Parathyroid adenoma (tissue), 2 donors: ENCODE results near the gene MAD1L1.
"Not testable (repeated sequence)": the region's sequence is repeated elsewhere in the genome, so short reads cannot be mapped to it uniquely, and the experiment has no call there.

Source experiments
- H2AFZ ChIP-seq: fragments of 300-600 bp; sonication (generic); one replicate; pipeline ENCODE4 v1.7.0; 2017; ENCODE audit warnings: antibody characterized with exemption, mild to moderate bottlenecking
- H3K27ac ChIP-seq: fragments of 300-600 bp; sonication (generic); one replicate; pipeline ENCODE4 v1.7.0; 2017
- H3K27me3 ChIP-seq: fragments of 300-600 bp; sonication (generic); one replicate; pipeline ENCODE4 v1.7.0; 2017; ENCODE audit warnings: low read length; ENCODE audit not compliant: control insufficient read depth, insufficient read depth
- H3K36me3 ChIP-seq: fragments of 300-600 bp; sonication (generic); one replicate; pipeline ENCODE4 v1.7.0; 2017; ENCODE audit warnings: low read length; ENCODE audit not compliant: control insufficient read depth, insufficient read depth
- H3K4me1 ChIP-seq: fragments of 300-600 bp; sonication (generic); one replicate; pipeline ENCODE4 v1.7.0; 2017; ENCODE audit warnings: control low read depth
- H3K4me2 ChIP-seq: fragments of 300-600 bp; sonication (generic); one replicate; pipeline ENCODE4 v1.7.0; 2017; ENCODE audit warnings: low read length
- H3K4me3 ChIP-seq: fragments of 300-600 bp; sonication (generic); one replicate; pipeline ENCODE4 v1.7.0; 2017; ENCODE audit warnings: low read depth, low read length
- H3K79me2 ChIP-seq: fragments of 300-600 bp; sonication (generic); one replicate; pipeline ENCODE4 v1.7.0; 2017; ENCODE audit warnings: control low read depth
- H3K9ac ChIP-seq: fragments of 300-600 bp; sonication (generic); one replicate; pipeline ENCODE4 v1.7.0; 2017; ENCODE audit warnings: mild to moderate bottlenecking
- H3K9me3 ChIP-seq: fragments of 300-600 bp; sonication (generic); one replicate; pipeline ENCODE4 v1.7.0; 2017; ENCODE audit warnings: low read length; ENCODE audit not compliant: control insufficient read depth
- TF ChIP-seq, protein P1 (sequence below): fragments of 300-600 bp; sonication (generic); IDR thresholded peaks from one replicate; pipeline ENCODE4 v1.7.0; 2017; ENCODE audit warnings: antibody characterized with exemption, mild to moderate bottlenecking
- donor health status: primary hyperparathyroidism.

The MAD1L1 gene

DNA sequence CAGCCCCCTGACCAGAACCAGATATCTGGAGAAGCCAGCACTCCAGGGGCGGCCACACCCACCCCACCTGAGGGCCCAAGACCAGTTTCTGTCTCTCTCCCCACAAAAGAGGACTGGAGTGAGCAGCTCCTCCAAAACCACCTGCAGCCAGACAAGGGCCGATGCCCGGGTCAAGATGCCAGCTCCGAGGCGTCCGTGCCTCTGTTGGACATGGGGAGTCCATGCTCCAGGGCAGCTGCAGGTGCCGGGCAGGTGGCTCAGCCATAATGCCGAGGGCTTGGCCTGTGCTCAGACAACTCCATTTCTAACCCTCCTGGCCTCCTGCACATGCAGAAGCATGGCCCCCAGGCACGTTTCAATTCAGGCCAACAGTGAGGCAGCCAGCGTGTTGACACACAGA is 234.6 kb downstream of the MAD1L1 start:
- Histone ChIP-seq H3K4me3 (no peak overlapping the region), H2AFZ (no peak overlapping the region), H3K27me3 (no peaks in the 10 kb centered on the region), H3K27ac (no peak overlapping the region), H3K36me3 (no peaks in the 10 kb centered on the region), H3K9me3 (no peaks in the 10 kb centered on the region), H3K4me2 (no peak overlapping the region), H3K79me2 (no peaks in the 10 kb centered on the region), H3K4me1 (no peaks in the 10 kb centered on the region), H3K9ac (no peak overlapping the region)
- TF ChIP-seq, protein P1, sequence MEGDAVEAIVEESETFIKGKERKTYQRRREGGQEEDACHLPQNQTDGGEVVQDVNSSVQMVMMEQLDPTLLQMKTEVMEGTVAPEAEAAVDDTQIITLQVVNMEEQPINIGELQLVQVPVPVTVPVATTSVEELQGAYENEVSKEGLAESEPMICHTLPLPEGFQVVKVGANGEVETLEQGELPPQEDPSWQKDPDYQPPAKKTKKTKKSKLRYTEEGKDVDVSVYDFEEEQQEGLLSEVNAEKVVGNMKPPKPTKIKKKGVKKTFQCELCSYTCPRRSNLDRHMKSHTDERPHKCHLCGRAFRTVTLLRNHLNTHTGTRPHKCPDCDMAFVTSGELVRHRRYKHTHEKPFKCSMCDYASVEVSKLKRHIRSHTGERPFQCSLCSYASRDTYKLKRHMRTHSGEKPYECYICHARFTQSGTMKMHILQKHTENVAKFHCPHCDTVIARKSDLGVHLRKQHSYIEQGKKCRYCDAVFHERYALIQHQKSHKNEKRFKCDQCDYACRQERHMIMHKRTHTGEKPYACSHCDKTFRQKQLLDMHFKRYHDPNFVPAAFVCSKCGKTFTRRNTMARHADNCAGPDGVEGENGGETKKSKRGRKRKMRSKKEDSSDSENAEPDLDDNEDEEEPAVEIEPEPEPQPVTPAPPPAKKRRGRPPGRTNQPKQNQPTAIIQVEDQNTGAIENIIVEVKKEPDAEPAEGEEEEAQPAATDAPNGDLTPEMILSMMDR = no peak

DNA sequence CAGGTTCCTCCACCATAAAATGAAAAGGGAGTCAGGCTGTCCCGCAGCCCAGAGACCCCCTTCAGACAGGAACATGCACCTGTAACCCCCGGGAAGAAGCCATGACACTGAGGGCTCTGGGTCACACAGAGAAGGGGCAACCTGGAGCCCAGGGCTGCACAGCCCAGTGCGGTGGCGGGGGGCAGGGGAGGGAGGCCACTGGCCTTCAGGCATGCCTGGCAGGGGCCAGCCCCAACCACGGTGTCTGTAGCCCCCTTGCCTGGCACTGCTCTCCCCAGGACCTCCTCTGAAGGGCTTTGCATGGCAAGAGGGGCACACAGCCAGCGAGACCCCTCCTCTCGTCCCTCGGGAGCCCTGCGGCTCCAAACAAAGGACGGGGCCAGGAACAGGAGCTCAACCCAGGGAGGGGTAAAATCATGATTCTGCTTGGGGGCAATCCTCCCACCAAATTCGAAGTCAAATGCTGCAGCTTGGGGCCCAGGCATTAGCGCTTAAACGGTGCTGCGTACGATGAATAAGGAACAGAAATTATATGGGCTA is 235.1 kb downstream of the MAD1L1 start:
- Histone ChIP-seq H3K9me3 (no peaks in the 10 kb centered on the region), H3K4me1 (no peaks in the 10 kb centered on the region), H3K9ac (no peak overlapping the region), H3K36me3 (no peaks in the 10 kb centered on the region), H3K79me2 (no peaks in the 10 kb centered on the region), H3K4me2 (no peak overlapping the region), H3K27me3 (no peaks in the 10 kb centered on the region), H3K4me3 (no peak overlapping the region), H3K27ac (no peak overlapping the region), H2AFZ (no peak overlapping the region)
- TF ChIP-seq, protein P1 = no peak

DNA sequence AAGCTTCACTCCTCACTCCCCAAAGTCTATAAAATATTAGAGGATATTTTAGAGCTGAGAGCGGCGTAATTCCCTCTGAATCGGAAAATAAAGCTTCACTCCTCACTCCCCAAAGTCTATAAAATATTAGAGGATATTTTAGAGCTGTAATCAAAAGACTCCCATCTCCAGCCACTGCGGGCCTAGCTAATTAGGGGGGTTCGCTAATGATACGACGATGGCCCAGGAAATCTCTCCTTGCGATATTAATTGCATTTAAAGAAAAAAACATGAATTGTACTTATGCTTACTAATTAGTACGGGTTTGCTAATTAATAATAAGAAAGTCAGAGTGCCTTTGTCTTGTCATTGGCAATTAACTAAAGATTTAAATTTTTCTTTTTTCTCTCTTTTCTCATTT is 235.9 kb downstream of the MAD1L1 start:
- no peak overlapping the region for H3K4me2 ChIP-seq
- no peaks in the 10 kb centered on the region for H3K79me2 ChIP-seq
- H3K27ac ChIP-seq = no peak overlapping the region
- no peak overlapping the region for H2AFZ ChIP-seq
- H3K4me3 ChIP-seq = no peak overlapping the region
- no peaks in the 10 kb centered on the region for H3K4me1 ChIP-seq
- H3K9me3 ChIP-seq = no peaks in the 10 kb centered on the region
- H3K27me3 ChIP-seq = no peaks in the 10 kb centered on the region
- no peak overlapping the region for H3K9ac ChIP-seq
- H3K36me3 ChIP-seq = no peaks in the 10 kb centered on the region
- TF ChIP-seq, protein P1 = no peak

DNA sequence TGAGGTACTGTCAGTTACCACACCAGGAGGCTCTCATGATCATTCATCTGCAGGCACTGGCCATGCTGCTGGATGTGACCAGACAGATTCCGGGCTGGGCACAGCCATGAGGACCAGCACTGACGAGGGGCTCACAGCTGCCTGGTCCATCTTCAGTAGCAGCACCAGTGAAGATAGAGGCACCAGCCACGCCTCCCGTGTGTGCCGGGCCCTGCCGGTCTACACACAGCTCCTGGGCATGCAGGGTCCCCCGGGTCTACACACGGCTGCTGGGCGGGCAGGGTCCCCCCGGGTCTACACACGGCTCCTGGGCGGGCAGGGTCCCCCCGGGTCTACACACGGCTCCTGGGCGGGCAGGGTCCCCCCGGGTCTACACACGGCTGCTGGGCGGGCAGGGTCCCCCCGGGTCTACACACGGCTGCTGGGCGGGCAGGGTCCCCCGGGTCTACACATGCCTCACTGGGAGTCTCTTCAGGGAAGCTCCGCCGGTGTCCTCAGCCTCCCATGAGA is 236.8 kb downstream of the MAD1L1 start:
- not testable (repeated sequence) for H3K4me2 ChIP-seq, H3K27me3 ChIP-seq, H3K9me3 ChIP-seq, H3K4me1 ChIP-seq, H3K36me3 ChIP-seq, H2AFZ ChIP-seq, H3K27ac ChIP-seq, H3K9ac ChIP-seq, H3K4me3 ChIP-seq, H3K79me2 ChIP-seq

DNA sequence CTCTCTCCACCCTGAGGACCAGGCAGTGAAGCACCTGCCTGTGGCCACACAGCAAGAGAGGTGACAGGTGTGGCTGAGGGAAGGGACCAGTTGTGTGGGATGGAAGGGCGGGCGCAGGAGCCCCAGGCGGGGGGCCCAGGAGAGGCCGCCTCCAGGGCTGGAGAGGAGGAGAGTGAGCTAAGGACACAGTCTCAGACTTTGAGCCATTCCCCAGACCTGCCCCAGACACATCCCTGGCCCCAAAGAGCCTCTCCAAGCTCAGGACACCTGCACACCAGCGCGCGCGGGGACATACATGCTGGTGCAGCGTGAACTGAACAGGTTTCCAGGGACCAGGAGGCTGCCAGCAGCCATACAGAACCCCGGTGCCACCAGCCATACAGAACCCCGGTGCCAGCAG is 237.3 kb downstream of the MAD1L1 start:
- Histone ChIP-seq H3K4me2 (no peak overlapping the region), H2AFZ (no peak overlapping the region), H3K79me2 (no peaks in the 10 kb centered on the region), H3K9ac (no peak overlapping the region), H3K4me1 (no peaks in the 10 kb centered on the region), H3K4me3 (no peak overlapping the region), H3K27me3 (no peaks in the 10 kb centered on the region), H3K36me3 (no peaks in the 10 kb centered on the region), H3K9me3 (no peaks in the 10 kb centered on the region), H3K27ac (no peak overlapping the region)
- TF ChIP-seq, protein P1 = no peak
